ENCODE results near the gene PEPD. TPM values are rescaled to one million over a fixed set of nuclear protein-coding genes. Genes with fewer than 3 reads are reported as not detected.

The PEPD gene
- total RNA-seq, 1 experiment from 2014 or later: 40.5 TPM

- RAD21 ChIA-PET (ENCODE audit: low non-redundant PET in 1 of 2, low total read pairs in 2 of 2, uncharacterized antibody in 2 of 2, unreplicated experiment in 2 of 2): no interaction called here
- no TSS peak for BruUV-seq (replicated peaks)
Observed at GRCh38 chr19:33366127-33366526, 155.5 kb downstream of the PEPD start.

GRCh38 chr19:33365691-33366090, 155.9 kb downstream of the PEPD start:
- no peak for ATAC-seq
- no peaks in the 10 kb centered on the region for H4K20me1 ChIP-seq (ENCODE audit: insufficient read depth)
- intact Hi-C loops (cut with micrococcal nuclease): no loop called here
- no peak for TF ChIP-seq TCF7L2 (IDR thresholded peaks at IDR 0.05; ENCODE audit: borderline replicate concordance, extremely low read depth, insufficient read depth, insufficient read length)
- POLR2A ChIA-PET: no interaction called here
- no TSS peak for BruUV-seq (replicated peaks)
- RAD21 ChIA-PET (ENCODE audit: low non-redundant PET in 1 of 2, low total read pairs in 2 of 2, uncharacterized antibody in 2 of 2, unreplicated experiment in 2 of 2): no interaction called here
- no peaks in the 10 kb centered on the region for H3K27me3 ChIP-seq (ENCODE audit: insufficient read depth, low read length)
- no peak overlapping the region for H3K4me3 ChIP-seq (replicated peaks in 1 of 2; ENCODE audit: low read depth in 1 of 2, low read length in 2 of 2)
- no peak overlapping the region for H3K9ac ChIP-seq (ENCODE audit: low read length)
- H3K27ac ChIP-seq (ENCODE audit: low read depth, low read length): no peak overlapping the region
- no peaks in the 10 kb centered on the region for H3K36me3 ChIP-seq (ENCODE audit: control insufficient read depth in 1 of 2, insufficient read depth in 2 of 2, low read length in 2 of 2)
- H2AFZ ChIP-seq (ENCODE audit: low read depth, low read length, poor library complexity, severe bottlenecking): no peak overlapping the region
- H3K4me1 ChIP-seq (ENCODE audit: control insufficient read depth in 1 of 2, insufficient read depth in 2 of 2, low read length in 2 of 2): peaks cover 0 to 10% of the 10 kb centered on the region in 2 experiments; a peak in 2 of 4 replicates
- DNase-seq (ENCODE audit: low read depth, low spot score): no peak
- CTCF ChIA-PET: no interaction called here
- H3K79me2 ChIP-seq (ENCODE audit: insufficient read depth, low read length): no peaks in the 10 kb centered on the region
- no peaks in the 10 kb centered on the region for H3K9me2 ChIP-seq (ENCODE audit: insufficient read depth)
- no peaks in the 10 kb centered on the region for H3K9me3 ChIP-seq (ENCODE audit: control insufficient read depth in 1 of 2, insufficient read depth in 1 of 2, low read depth in 1 of 2, low read length in 2 of 2)
- no peak overlapping the region for H3K4me2 ChIP-seq (ENCODE audit: low read length)

More at GRCh38 chr19:33366127-33366526, 155.5 kb downstream of the PEPD start:
- intact Hi-C loops (cut with micrococcal nuclease): no loop called here
- peaks cover 0 to 10% of the 10 kb centered on the region in 2 experiments; a peak in 2 of 4 replicates for H3K4me1 ChIP-seq (ENCODE audit: control insufficient read depth in 1 of 2, insufficient read depth in 2 of 2, low read length in 2 of 2)
- H3K9me2 ChIP-seq (ENCODE audit: insufficient read depth): no peaks in the 10 kb centered on the region
- no peak overlapping the region for H2AFZ ChIP-seq (ENCODE audit: low read depth, low read length, poor library complexity, severe bottlenecking)
- no peaks in the 10 kb centered on the region for H3K79me2 ChIP-seq (ENCODE audit: insufficient read depth, low read length)
- POLR2A ChIA-PET: no interaction called here
- H3K9ac ChIP-seq (ENCODE audit: low read length): no peak overlapping the region
- no peaks in the 10 kb centered on the region for H3K27me3 ChIP-seq (ENCODE audit: insufficient read depth, low read length)
- no peak overlapping the region for H3K4me3 ChIP-seq (replicated peaks in 1 of 2; ENCODE audit: low read depth in 1 of 2, low read length in 2 of 2)
- no peak for TF ChIP-seq ELF1 (IDR thresholded peaks at IDR 0.05; ENCODE audit: borderline replicate concordance, low read depth)
- no peak for TF ChIP-seq YY1 (IDR thresholded peaks at IDR 0.05; ENCODE audit: extremely low read depth, insufficient replicate concordance, low read depth, low read length)
- no peak for TF ChIP-seq JUND (IDR thresholded peaks at IDR 0.05)
- TF ChIP-seq CBX3 (IDR thresholded peaks at IDR 0.05; ENCODE audit: low read depth): no peak
- TF ChIP-seq SIN3A (IDR thresholded peaks at IDR 0.05; ENCODE audit: low read depth): no peak
- TF ChIP-seq TCF7L2 (IDR thresholded peaks at IDR 0.05; ENCODE audit: borderline replicate concordance, extremely low read depth, insufficient read depth, insufficient read length): no peak
- no peak for TF ChIP-seq SP1 (IDR thresholded peaks at IDR 0.05; ENCODE audit: low read depth)
- no peak for TF ChIP-seq ZFX (IDR thresholded peaks at IDR 0.05)
- no peak for TF ChIP-seq POLR2AphosphoS5 (IDR thresholded peaks at IDR 0.05; ENCODE audit: low read depth, low read length)
- TF ChIP-seq EZH2 (IDR thresholded peaks at IDR 0.05): no peak
- TF ChIP-seq SRF (IDR thresholded peaks at IDR 0.05; ENCODE audit: low read depth): no peak
- TF ChIP-seq ATF3 (IDR thresholded peaks at IDR 0.05): no peak
- TF ChIP-seq EZH2phosphoT487 (IDR thresholded peaks at IDR 0.05; ENCODE audit: borderline replicate concordance): no peak
- H4K20me1 ChIP-seq (ENCODE audit: insufficient read depth): no peaks in the 10 kb centered on the region
- no peak overlapping the region for H3K4me2 ChIP-seq (ENCODE audit: low read length)
- H3K9me3 ChIP-seq (ENCODE audit: control insufficient read depth in 1 of 2, insufficient read depth in 1 of 2, low read depth in 1 of 2, low read length in 2 of 2): no peaks in the 10 kb centered on the region
- no peaks in the 10 kb centered on the region for H3K36me3 ChIP-seq (ENCODE audit: control insufficient read depth in 1 of 2, insufficient read depth in 2 of 2, low read length in 2 of 2)
- no peak for DNase-seq (ENCODE audit: low read depth, low spot score)
- CTCF ChIA-PET: no interaction called here
- H3K27ac ChIP-seq (ENCODE audit: low read depth, low read length): no peak overlapping the region
- ATAC-seq: no peak

Measured in HCT116 (cell line).